B cell (primary cell): Measurements from ENCODE around the gene FOXN3. TPM values are rescaled to one million over a fixed set of nuclear protein-coding genes. Genes with fewer than 3 reads are reported as not detected.

Source experiments
- ATAC-seq: fragments of 200-7000 bp; cut with Tn5 transposase; one replicate; pipeline ENCODE4 v1.10.0; 2021; ENCODE audit warnings: low read depth, mild to moderate bottlenecking, moderate number of reproducible peaks, moderate library complexity
- CTCF ChIA-PET: fragments of 350-600 bp; sonication (Branson Sonifier 250); formaldehyde crosslinking; loops from one replicate; lab custom pipeline; 2021; ENCODE audit warnings: antibody characterized with exemption, inconsistent platforms; lab: Charles Lee
- POLR2A ChIA-PET: fragments of 350-600 bp; sonication (Branson Sonifier 250); formaldehyde crosslinking; loops from one replicate; lab custom pipeline; 2021; ENCODE audit warnings: antibody characterized with exemption; lab: Charles Lee
- DNase-seq: peaks from one replicate; pipeline ENCODE4 v3.0.0; 2013
- H2AFZ ChIP-seq: 2 replicates; pipeline ENCODE4 v1.6.1; 2012; ENCODE audit warnings: mild to moderate bottlenecking, low read depth, low read length; ENCODE audit not compliant: insufficient read depth, poor library complexity, severe bottlenecking
- H3K27ac ChIP-seq, 2 donors: 1 replicate in 1 of 2; 2 replicates in 1 of 2; pipeline ENCODE4 v1.5.1; 2012 to 2013; ENCODE audit warnings: low read length in 2 of 2, mild to moderate bottlenecking in 2 of 2, moderate library complexity in 1 of 2
- H3K27me3 ChIP-seq, 4 experiments: fragments of 200-600 bp in 1 of 4; sonication (generic) in 1 of 4; replicated peaks in 1 of 4; 1 replicate in 2 of 4; 2 replicates in 2 of 4; pipeline versions ENCODE4 v1.6.1 to v1.7.0; 2013 to 2016; ENCODE audit warnings: low read length in 3 of 4, mild to moderate bottlenecking in 2 of 4, mixed read lengths in 1 of 4, moderate library complexity in 1 of 4; ENCODE audit not compliant: insufficient read depth in 4 of 4, control insufficient read depth in 3 of 4; ENCODE audit errors: control extremely low read depth in 1 of 4
- H3K36me3 ChIP-seq, 2 experiments: replicated peaks in 1 of 2; 1 replicate in 1 of 2; 2 replicates in 1 of 2; pipeline versions ENCODE4 v1.6.1 to v1.7.1; 2013; ENCODE audit warnings: low read length in 1 of 2; ENCODE audit not compliant: insufficient read depth in 2 of 2, control insufficient read depth in 1 of 2; ENCODE audit errors: control extremely low read depth in 1 of 2, extremely low read depth in 1 of 2
- H3K4me1 ChIP-seq, 2 donors: fragments of 200-600 bp in 1 of 2; sonication (generic) in 1 of 2; 1 replicate in 1 of 2; 2 replicates in 1 of 2; pipeline versions ENCODE4 v1.5.1 to v1.6.1; 2013 to 2017; ENCODE audit warnings: low read length in 2 of 2; ENCODE audit not compliant: control insufficient read depth in 2 of 2, insufficient read depth in 2 of 2
- H3K4me2 ChIP-seq: replicated peaks from 2 replicates; pipeline ENCODE3; 2012; ENCODE audit warnings: mild to moderate bottlenecking, low read depth, low read length; ENCODE audit not compliant: poor library complexity, severe bottlenecking
- H3K4me3 ChIP-seq, 5 experiments: fragments of 200-600 bp in 1 of 5; sonication (generic) in 1 of 5; 1 replicate in 3 of 5; 2 replicates in 2 of 5; pipeline versions ENCODE4 v1.5.1 to v1.7.0; 2011 to 2016; ENCODE audit warnings: low read length in 4 of 5, mild to moderate bottlenecking in 4 of 5, low read depth in 2 of 5, control low read depth in 1 of 5, moderate library complexity in 1 of 5; ENCODE audit not compliant: insufficient read depth in 1 of 5; ENCODE audit errors: control extremely low read depth in 1 of 5, extremely low read depth in 1 of 5
- H3K79me2 ChIP-seq: fragments of 200-600 bp; sonication (generic); one replicate; pipeline ENCODE4 v1.6.0; 2016; ENCODE audit warnings: low read length; ENCODE audit not compliant: control insufficient read depth, insufficient read depth
- H3K9ac ChIP-seq: fragments of 200-600 bp; sonication (generic); 2 replicates; pipeline ENCODE4 v1.6.1; 2017; ENCODE audit warnings: mild to moderate bottlenecking, low read length, moderate library complexity
- H3K9me3 ChIP-seq, 3 donors: one replicate each; pipeline versions ENCODE4 v1.6.1 to v1.7.1; 2013; ENCODE audit warnings: low read length in 2 of 3; ENCODE audit not compliant: control insufficient read depth in 2 of 3, insufficient read depth in 1 of 3; ENCODE audit errors: control extremely low read depth in 1 of 3
- H4K20me1 ChIP-seq: 2 replicates; pipeline ENCODE4 v1.6.0; 2012; ENCODE audit warnings: mild to moderate bottlenecking, low read length; ENCODE audit not compliant: insufficient read depth, control insufficient read depth, poor library complexity, severe bottlenecking
- H3K27ac Mint-ChIP-seq: one replicate; pipeline ENCODE4 v1.8.0; 2021; ENCODE audit warnings: mixed read lengths
- H3K27me3 Mint-ChIP-seq: one replicate; pipeline ENCODE4 v1.8.0; 2021; ENCODE audit warnings: mixed read lengths
- H3K4me1 Mint-ChIP-seq: one replicate; pipeline ENCODE4 v1.8.0; 2021; ENCODE audit warnings: mixed read lengths
- H3K4me3 Mint-ChIP-seq: one replicate; pipeline ENCODE4 v1.8.0; 2021; ENCODE audit warnings: mixed read lengths
- H3K9me3 Mint-ChIP-seq: one replicate; pipeline ENCODE4 v1.8.0; 2022; ENCODE audit warnings: mixed read lengths; ENCODE audit not compliant: insufficient read depth
- CTCF ChIP-seq: fragments of 200-600 bp; IDR thresholded peaks from one replicate; pipeline ENCODE4 v1.8.0; 2022; ENCODE audit warnings: antibody characterized with exemption, mild to moderate bottlenecking
- EZH2 ChIP-seq: IDR thresholded peaks from 2 replicates; pipeline ENCODE4 v1.6.1; 2012; ENCODE audit warnings: borderline replicate concordance, low read depth, mild to moderate bottlenecking, moderate library complexity, low read length; ENCODE audit not compliant: insufficient read depth, poor library complexity, severe bottlenecking
- WGBS: methylation state at CpG from one replicate; pipeline ENCODE4 v1.1.5; 2013; ENCODE audit warnings: missing lambda C conversion rate; ENCODE audit not compliant: insufficient coverage; 5-methylcytosine and 5-hydroxymethylcytosine counted together
- intact Hi-C: fragments of 100-400 bp; cut with micrococcal nuclease; formaldehyde crosslinking; loops from one replicate; pipeline ENCODE4 v1.10.0; 2022
- polyA plus RNA-seq: library from polyadenylated mRNA; depleted of rRNA; stranded (reverse); fragments of >200 nt; gene quantifications from 2 replicates; pipeline ENCODE4 v1.2.3, GENCODE V29; 2012
- total RNA-seq, 2 donors: library from RNA; stranded (reverse); fragments of 120-200 nt in 1 of 2; gene quantifications; 1 replicate in 1 of 2; 2 replicates in 1 of 2; pipeline versions ENCODE4 v1.2.3 to v1.2.4, GENCODE V29; 2013 to 2022

Gene FOXN3
- total and polyA plus RNA-seq, 2 donors (not counting 1 experiment from before 2014, with no cell fraction given): 80.6 to 98.2 TPM

- H3K4me1 Mint-ChIP-seq: peaks cover 71% of the 10 kb centered on the region
- Histone ChIP-seq H3K4me2 (peak overlapping the region; percentile 83), H3K9me3 (no peaks in the 10 kb centered on the region), H3K27me3 (no peaks in the 10 kb centered on the region), H3K4me1 (peaks cover 69 to 76% of the 10 kb centered on the region in 2 donors), H3K9ac (peak overlapping the region; percentile 71), H3K79me2 (peaks cover 62% of the 10 kb centered on the region), H2AFZ (peak overlapping the region; percentile 42), H3K36me3 (no peaks in the 10 kb centered on the region), H3K27ac (peak overlapping the region; percentile 82 to 86), H3K4me3 (peak overlapping the region; percentile 49 to 88 (median 64)), H4K20me1 (no peaks in the 10 kb centered on the region)
- TF ChIP-seq CTCF: no peak
- no peak for TF ChIP-seq EZH2
- ChIA-PET POLR2A (interaction anchor here (0.6 to 1.6 kb wide), 7 partner anchors 9 to 188 kb away, joined by 3 to 4 read pairs (median 3); no protein-coding TSS in a partner anchor), CTCF (interaction anchor here (0.8 to 1.9 kb wide), 14 partner anchors 11 to 390 kb away, joined by 3 to 11 read pairs (median 4); no protein-coding TSS in a partner anchor)
- H3K27me3 Mint-ChIP-seq: no peaks in the 10 kb centered on the region
- peak overlapping the region; percentile 86 for H3K27ac Mint-ChIP-seq
- intact Hi-C loops: loop anchor here (1.0 to 5.0 kb wide), 11 partner anchors 13 to 337 kb away; partner anchors contain the start of gene FOXN3
- WGBS: no CpG with 5 or more reads among the region's 9 CpGs
- no peaks in the 10 kb centered on the region for H3K9me3 Mint-ChIP-seq
- DNase-seq (peak; percentile 93), ATAC-seq (peak; percentile 92)
- peak overlapping the region; percentile 86 for H3K4me3 Mint-ChIP-seq
Measured at GRCh38 chr14:89430391-89431236, 13.6 kb upstream of the FOXN3 start.
